KMS-11 (cell line): ENCODE data around the gene SLC25A11.

ENCODE experiments used
- H2AFZ ChIP-seq: fragments of 200-600 bp; sonication (generic); 2 replicates; pipeline ENCODE4 v1.6.1; 2016; ENCODE audit warnings: antibody characterized with exemption, mixed run types, low read depth
- H3K27ac ChIP-seq: fragments of 200-600 bp; sonication (generic); 2 replicates; pipeline ENCODE4 v1.6.1; 2016; ENCODE audit warnings: mild to moderate bottlenecking, mixed run types
- H3K27me3 ChIP-seq: fragments of 200-600 bp; sonication (generic); 2 replicates; pipeline ENCODE4 v1.6.1; 2017; ENCODE audit warnings: mild to moderate bottlenecking, low read depth, mixed run types, moderate library complexity; ENCODE audit not compliant: insufficient read depth
- H3K36me3 ChIP-seq: fragments of 200-600 bp; sonication (generic); 2 replicates; pipeline ENCODE4 v1.6.1; 2017; ENCODE audit warnings: mild to moderate bottlenecking, mixed run types; ENCODE audit not compliant: insufficient read depth
- H3K4me1 ChIP-seq: fragments of 200-600 bp; sonication (generic); 2 replicates; pipeline ENCODE4 v1.6.1; 2016; ENCODE audit warnings: mild to moderate bottlenecking, low read depth, mixed run types; ENCODE audit not compliant: poor library complexity, severe bottlenecking
- H3K4me2 ChIP-seq: fragments of 200-600 bp; sonication (generic); 2 replicates; pipeline ENCODE4 v1.7.0; 2016; ENCODE audit warnings: mild to moderate bottlenecking, mixed run types
- H3K4me3 ChIP-seq: fragments of 200-600 bp; sonication (generic); IDR thresholded peaks from 2 replicates; pipeline ENCODE4 v1.6.1; 2017; ENCODE audit warnings: low read depth, low read length, mixed read lengths; ENCODE audit not compliant: insufficient read depth
- H3K79me2 ChIP-seq: fragments of 200-600 bp; sonication (generic); 2 replicates; pipeline ENCODE4 v1.6.1; 2016; ENCODE audit warnings: low read depth, mixed run types; ENCODE audit not compliant: insufficient read depth
- H3K9ac ChIP-seq: fragments of 200-600 bp; sonication (generic); 2 replicates; pipeline ENCODE4 v1.6.1; 2016; ENCODE audit warnings: mild to moderate bottlenecking, mixed run types
- H4K20me1 ChIP-seq: fragments of 200-600 bp; sonication (generic); 2 replicates; pipeline ENCODE4 v1.6.1; 2016; ENCODE audit warnings: mild to moderate bottlenecking, mixed run types; ENCODE audit not compliant: insufficient read depth
- TF ChIP-seq, protein P1 (sequence below): fragments of 200-600 bp; sonication (generic); conservative IDR thresholded peaks from 2 replicates; pipeline ENCODE4 v1.6.1; 2017; ENCODE audit warnings: low read depth, mild to moderate bottlenecking, antibody characterized with exemption, low read length, moderate library complexity, mixed read lengths

Gene SLC25A11

GRCh38 chr17:4899341-4900230 lies 40.3 kb downstream of the SLC25A11 start, which contains the start of gene C17orf107:
C17orf107 (plus strand) TSS chr17:4899536; CDS start chr17:4899763, 227 bp downstream.
- Histone ChIP-seq H4K20me1 (no peaks in the 10 kb centered on the region), H3K36me3 (no peaks in the 10 kb centered on the region), H3K27me3 (no peaks in the 10 kb centered on the region), H3K4me1 (peaks cover 4% of the 10 kb centered on the region), H3K9ac (no peak within 1 kb of the TSS), H3K79me2 (no peaks in the 10 kb centered on the region), H3K4me2 (no peak within 1 kb of the TSS), H3K27ac (no peak within 1 kb of the TSS), H2AFZ (no peak within 1 kb of the TSS), H3K4me3 (no peak within 1 kb of the TSS)
- TF ChIP-seq, protein P1, sequence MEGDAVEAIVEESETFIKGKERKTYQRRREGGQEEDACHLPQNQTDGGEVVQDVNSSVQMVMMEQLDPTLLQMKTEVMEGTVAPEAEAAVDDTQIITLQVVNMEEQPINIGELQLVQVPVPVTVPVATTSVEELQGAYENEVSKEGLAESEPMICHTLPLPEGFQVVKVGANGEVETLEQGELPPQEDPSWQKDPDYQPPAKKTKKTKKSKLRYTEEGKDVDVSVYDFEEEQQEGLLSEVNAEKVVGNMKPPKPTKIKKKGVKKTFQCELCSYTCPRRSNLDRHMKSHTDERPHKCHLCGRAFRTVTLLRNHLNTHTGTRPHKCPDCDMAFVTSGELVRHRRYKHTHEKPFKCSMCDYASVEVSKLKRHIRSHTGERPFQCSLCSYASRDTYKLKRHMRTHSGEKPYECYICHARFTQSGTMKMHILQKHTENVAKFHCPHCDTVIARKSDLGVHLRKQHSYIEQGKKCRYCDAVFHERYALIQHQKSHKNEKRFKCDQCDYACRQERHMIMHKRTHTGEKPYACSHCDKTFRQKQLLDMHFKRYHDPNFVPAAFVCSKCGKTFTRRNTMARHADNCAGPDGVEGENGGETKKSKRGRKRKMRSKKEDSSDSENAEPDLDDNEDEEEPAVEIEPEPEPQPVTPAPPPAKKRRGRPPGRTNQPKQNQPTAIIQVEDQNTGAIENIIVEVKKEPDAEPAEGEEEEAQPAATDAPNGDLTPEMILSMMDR, result no peak

DNA sequence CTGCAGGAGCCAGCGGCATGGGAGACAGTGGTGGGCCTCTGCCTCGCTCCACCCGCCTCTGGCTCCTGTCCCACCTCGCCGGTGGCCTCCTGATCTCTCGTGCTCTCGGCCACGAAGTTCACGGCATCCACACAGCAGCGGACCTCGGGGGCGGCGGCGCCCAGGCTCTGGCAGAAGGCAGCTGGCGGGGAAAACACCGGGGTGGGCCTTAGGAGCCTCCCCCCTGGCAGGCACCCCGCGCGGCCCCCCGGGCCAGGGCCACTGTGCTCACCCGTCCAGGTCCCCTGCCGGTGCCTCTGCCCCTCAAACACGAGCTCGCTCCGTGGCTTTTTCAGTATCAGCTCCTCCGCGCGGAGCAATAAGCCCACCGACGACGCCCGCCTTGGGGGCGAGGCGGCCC lies 40.9 kb downstream of the SLC25A11 start:
- Histone ChIP-seq H3K4me2 (no peak overlapping the region), H3K27ac (no peak overlapping the region), H2AFZ (no peak overlapping the region), H3K79me2 (no peaks in the 10 kb centered on the region), H3K9ac (no peak overlapping the region), H3K36me3 (no peaks in the 10 kb centered on the region), H3K27me3 (no peaks in the 10 kb centered on the region), H3K4me3 (no peak overlapping the region), H4K20me1 (no peaks in the 10 kb centered on the region), H3K4me1 (peaks cover 4% of the 10 kb centered on the region)
- TF ChIP-seq, protein P1, result no peak

- peaks cover 4% of the 10 kb centered on the region for H3K4me1 ChIP-seq
- no peak overlapping the region for H3K4me2 ChIP-seq
- H3K9ac ChIP-seq, result no peak overlapping the region
- H3K4me3 ChIP-seq, result no peak overlapping the region
- no peak overlapping the region for H2AFZ ChIP-seq
- H4K20me1 ChIP-seq, result no peaks in the 10 kb centered on the region
- H3K27ac ChIP-seq, result no peak overlapping the region
- H3K36me3 ChIP-seq, result no peaks in the 10 kb centered on the region
- H3K27me3 ChIP-seq, result no peaks in the 10 kb centered on the region
- TF ChIP-seq, protein P1, result no peak
- H3K79me2 ChIP-seq, result no peaks in the 10 kb centered on the region
Observed at GRCh38 chr17:4898351-4898750, 41.5 kb downstream of the SLC25A11 start.

- Histone ChIP-seq H3K4me2 (no peak overlapping the region), H3K27me3 (no peaks in the 10 kb centered on the region), H3K79me2 (no peaks in the 10 kb centered on the region), H3K36me3 (no peaks in the 10 kb centered on the region), H3K27ac (no peak overlapping the region), H3K4me3 (no peak overlapping the region), H3K4me1 (peaks cover under 1% of the 10 kb centered on the region), H3K9ac (no peak overlapping the region), H4K20me1 (no peaks in the 10 kb centered on the region), H2AFZ (no peak overlapping the region)
- TF ChIP-seq, protein P1, result no peak
Observed at GRCh38 chr17:4897785-4898184, 42.1 kb downstream of the SLC25A11 start.
